Fibroblast of lung (primary cell): ENCODE results near the gene STXBP5.

Source experiments
- CTCF ChIP-seq, 2 donors: IDR thresholded peaks in 1 of 2; conservative IDR thresholded peaks in 1 of 2; 1 replicate in 1 of 2; 2 replicates in 1 of 2; pipeline ENCODE4 v1.5.1; 2011 to 2012; ENCODE audit warnings: low read length in 2 of 2, control low read depth in 1 of 2, inconsistent platforms in 1 of 2, low read depth in 1 of 2, mild to moderate bottlenecking in 1 of 2
- EZH2 ChIP-seq: IDR thresholded peaks from 2 replicates; pipeline ENCODE4 v1.5.1; 2012; ENCODE audit warnings: low read length, control low read depth, mild to moderate bottlenecking; ENCODE audit errors: missing control alignments

- TF ChIP-seq CTCF (conservative IDR thresholded peaks at IDR 0.05 in 1 of 2, IDR thresholded peaks at IDR 0.05 in 1 of 2; ENCODE audit: low read depth in 1 of 2, low read length in 2 of 2) (no peak), EZH2 (no peak)
Observed at GRCh38 chr6:147192278-147192911, 11.8 kb upstream of the STXBP5 start.
